SH-SY5Y (cell line): ENCODE data around the gene TSPOAP1.

ENCODE experiments used
- GATA2 ChIP-seq: IDR thresholded peaks from 2 replicates; pipeline ENCODE4 v1.6.1; 2011; ENCODE audit warnings: mild to moderate bottlenecking, low read depth, low read length
- GATA3 ChIP-seq: IDR thresholded peaks from 2 replicates; pipeline ENCODE4 v1.6.1; 2011; ENCODE audit warnings: low read depth, mild to moderate bottlenecking, low read length, moderate library complexity

GRCh38 chr17:58376472-58377000 lies 47.9 kb upstream of the TSPOAP1 start:
- no peak for TF ChIP-seq GATA2
- no peak for TF ChIP-seq GATA3
